ENCODE results near the gene NR5A1. TPM values are rescaled to one million over a fixed set of nuclear protein-coding genes. Genes with fewer than 3 reads are reported as not detected.

The NR5A1 gene
- total and polyA plus RNA-seq, 2 of the 13 experiments (the other 11 are each of a cell fraction or from before 2014, with no cell fraction given) = 28.9 to 44.7 TPM

DNA sequence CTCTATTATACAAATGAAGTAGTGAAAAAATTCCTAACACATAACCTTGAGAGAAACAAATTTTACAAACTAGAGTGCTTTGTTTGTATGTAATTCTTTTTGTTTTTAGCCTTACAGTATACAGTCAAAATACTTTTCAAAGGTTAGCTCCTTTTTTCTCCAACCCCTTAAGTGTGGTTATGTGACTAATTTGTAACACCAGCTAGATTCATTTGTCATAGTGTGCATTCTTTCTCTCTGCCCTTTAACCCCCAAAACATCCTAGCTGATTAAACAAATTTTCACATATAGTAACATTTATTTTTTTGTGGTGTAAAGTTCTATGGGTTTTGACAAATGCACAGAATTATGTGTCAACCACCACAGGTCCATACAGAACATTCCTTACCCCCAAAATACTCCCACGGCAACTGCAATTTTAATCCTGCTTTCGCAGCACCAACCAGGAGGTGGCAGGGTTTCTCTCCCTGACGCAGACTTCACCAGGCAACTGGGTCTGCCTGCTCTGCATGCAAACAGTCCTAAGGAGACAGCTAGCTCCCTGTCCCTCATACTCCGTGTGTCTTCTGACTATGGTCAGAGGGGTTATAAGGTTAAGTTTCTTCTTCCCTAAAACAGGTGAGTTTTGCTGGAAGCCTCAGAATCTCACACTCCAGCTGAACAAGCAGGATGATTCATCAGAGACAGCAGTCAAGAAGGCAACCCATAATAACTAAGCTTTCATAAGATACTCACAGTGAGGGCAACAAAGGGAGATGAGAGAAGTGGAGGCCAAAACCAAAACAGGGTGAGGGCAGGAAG is 44.5 kb upstream of the NR5A1 start (continued):
- TF ChIP-seq MXI1 (IDR thresholded peaks at IDR 0.05; ENCODE audit: borderline replicate concordance, low read depth, low read length) = no peak

DNA sequence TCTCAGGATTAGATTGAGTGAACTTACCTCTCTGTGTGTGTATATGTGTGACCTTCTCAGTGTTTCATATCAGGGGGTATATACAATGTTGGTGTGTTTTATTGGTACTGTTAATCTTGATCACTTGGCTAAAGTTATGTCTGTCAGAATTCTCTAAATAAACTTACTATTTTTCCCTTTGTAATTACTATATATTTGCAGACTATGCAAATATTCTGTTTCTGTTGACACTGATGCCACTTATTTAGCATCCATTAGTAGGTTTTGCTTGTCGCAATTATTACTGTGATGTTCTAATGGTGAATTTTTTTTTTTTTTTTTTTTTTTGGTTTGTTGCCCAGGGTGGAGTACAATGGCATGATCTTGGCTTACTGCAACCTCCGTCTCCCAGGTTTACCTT is 42.9 kb upstream of the NR5A1 start:
- Histone ChIP-seq H3K27ac (ENCODE audit: extremely low read length, insufficient read depth, low read length) (no peak overlapping the region), H3K36me3 (replicated peaks in 1 of 2; ENCODE audit: control insufficient read depth in 1 of 2, insufficient read depth in 2 of 2, low read length in 2 of 2) (peaks cover 14 to 30% of the 10 kb centered on the region in 2 experiments), H2AFZ (ENCODE audit: low read length) (no peak overlapping the region), H3K79me2 (ENCODE audit: insufficient read depth, low read length) (no peaks in the 10 kb centered on the region), H3K27me3 (ENCODE audit: control insufficient read depth in 1 of 2, insufficient read depth in 2 of 2, low read length in 2 of 2) (no peaks in the 10 kb centered on the region; a peak in 1 of 5 replicates), H4K20me1 (ENCODE audit: insufficient read depth, low read length) (no peaks in the 10 kb centered on the region), H3K4me3 (replicated peaks in 1 of 3; ENCODE audit: insufficient read depth in 1 of 3, low read depth in 2 of 3, low read length in 3 of 3) (no peak overlapping the region), H3K4me2 (ENCODE audit: low read depth, low read length) (no peak overlapping the region), H3K9ac (ENCODE audit: insufficient read depth, low read depth, low read length) (no peak overlapping the region), H3K9me3 (ENCODE audit: low read length) (no peaks in the 10 kb centered on the region), H3K4me1 (ENCODE audit: insufficient read depth, low read length) (peaks cover 11% of the 10 kb centered on the region)
- WGBS (ENCODE audit: low lambda C conversion rate) = 97% methylated on average over 2 of the region's 2 CpGs
- POLR2A ChIA-PET = no interaction called here
- FAIRE-seq = no peak
- intact Hi-C loops (cut with micrococcal nuclease; ENCODE audit: unreplicated experiment) = loop anchor here (5.0 kb wide), 2 partner anchors 42 to 207 kb away; no protein-coding TSS in a partner anchor
- BruUV-seq (replicated peaks) = no TSS peak
- no peak for DNase-seq (ENCODE audit: low spot score)
- in situ Hi-C loops (cut with HindIII; ENCODE audit: extremely low pct_ligation_motif_present, low pct_unique_long_range_greater_than_20kb) = loop anchor here (5.0 kb wide), 1 partner anchor 162 kb away; no protein-coding TSS in a partner anchor
- no peak for ATAC-seq
- CTCF ChIA-PET (ENCODE audit: low intra/inter-chr PET ratio, low total read pairs) = interaction anchor here (2.5 kb wide), 1 partner anchor 162 kb away, joined by 32 read pairs; no protein-coding TSS in a partner anchor
- TF ChIP-seq, protein P1, sequence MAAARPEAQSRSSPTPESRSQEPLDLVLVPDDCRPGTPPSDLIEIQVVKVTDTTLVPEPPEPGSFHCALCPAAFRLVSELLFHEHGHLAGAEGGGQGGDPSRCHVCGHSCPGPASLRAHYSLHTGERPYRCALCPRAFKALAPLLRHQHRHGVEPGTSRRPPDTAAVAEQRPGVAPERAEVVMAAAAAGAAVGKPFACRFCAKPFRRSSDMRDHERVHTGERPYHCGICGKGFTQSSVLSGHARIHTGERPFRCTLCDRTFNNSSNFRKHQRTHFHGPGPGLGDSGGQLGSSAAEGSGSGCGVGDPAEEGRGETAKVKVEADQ (CRISPR knock-in tag; IDR thresholded peaks at IDR 0.05; ENCODE audit: borderline replicate concordance) = no peak
- TF ChIP-seq MAFK (conservative IDR thresholded peaks at IDR 0.05 in 1 of 2, IDR thresholded peaks at IDR 0.05 in 1 of 2; ENCODE audit: low read length in 2 of 2) = peak; percentile 11 to 56; a peak in 2 of 4 replicates

DNA sequence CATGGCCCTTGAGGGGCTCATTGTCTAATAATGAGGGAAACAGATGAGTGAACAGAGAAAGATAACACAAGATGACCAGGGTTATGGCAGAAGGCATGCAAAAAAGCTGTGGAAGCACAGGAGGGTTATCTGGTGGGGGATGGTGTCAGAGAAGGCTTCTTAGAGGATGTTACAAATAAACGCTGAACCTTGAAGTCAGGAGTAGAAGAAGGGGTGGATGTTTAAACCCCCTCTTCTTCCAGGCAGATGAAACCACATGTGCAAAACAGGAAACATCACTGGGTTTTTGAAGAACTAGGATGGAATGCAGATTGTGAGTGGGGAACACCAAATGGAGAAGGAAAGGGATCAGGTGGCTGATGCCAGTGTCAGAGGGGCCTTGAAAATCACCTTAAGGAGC is 41.8 kb upstream of the NR5A1 start:
- 100% methylated on average over 1 of the region's 1 CpG for WGBS (ENCODE audit: low lambda C conversion rate)
- H3K36me3 ChIP-seq (replicated peaks in 1 of 2; ENCODE audit: control insufficient read depth in 1 of 2, insufficient read depth in 2 of 2, low read length in 2 of 2) = peaks cover 12 to 28% of the 10 kb centered on the region in 2 experiments
- no peak for FAIRE-seq
- no peak overlapping the region for H3K9ac ChIP-seq (ENCODE audit: insufficient read depth, low read depth, low read length)
- H4K20me1 ChIP-seq (ENCODE audit: insufficient read depth, low read length) = no peaks in the 10 kb centered on the region
- H3K27me3 ChIP-seq (ENCODE audit: control insufficient read depth in 1 of 2, insufficient read depth in 2 of 2, low read length in 2 of 2) = no peaks in the 10 kb centered on the region; a peak in 1 of 5 replicates
- no peak overlapping the region for H3K27ac ChIP-seq (ENCODE audit: extremely low read length, insufficient read depth, low read length)
- H3K9me3 ChIP-seq (ENCODE audit: low read length) = no peaks in the 10 kb centered on the region
- BruUV-seq (replicated peaks) = no TSS peak
- no peak overlapping the region for H3K4me3 ChIP-seq (replicated peaks in 1 of 3; ENCODE audit: insufficient read depth in 1 of 3, low read depth in 2 of 3, low read length in 3 of 3)
- H3K4me2 ChIP-seq (ENCODE audit: low read depth, low read length) = no peak overlapping the region
- H3K4me1 ChIP-seq (ENCODE audit: insufficient read depth, low read length) = peaks cover 12% of the 10 kb centered on the region
- TF ChIP-seq MATR3 (CRISPR knock-in tag; IDR thresholded peaks at IDR 0.05) = no peak
- DNase-seq (ENCODE audit: low spot score) = no peak
- ChIA-PET CTCF (ENCODE audit: low intra/inter-chr PET ratio, low total read pairs) (no interaction called here), POLR2A (no interaction called here)
- no peaks in the 10 kb centered on the region for H3K79me2 ChIP-seq (ENCODE audit: insufficient read depth, low read length)
- in situ Hi-C loops (cut with HindIII; ENCODE audit: extremely low pct_ligation_motif_present, low pct_unique_long_range_greater_than_20kb) = no loop called here
- ATAC-seq = no peak
- intact Hi-C loops (cut with micrococcal nuclease; ENCODE audit: unreplicated experiment) = no loop called here
- H2AFZ ChIP-seq (ENCODE audit: low read length) = no peak overlapping the region
